Activated CD8-positive, alpha-beta memory T cell treated with anti-CD3 and anti-CD28 coated beads, Interleukin-2, amount 50 U/mL, for 4 hours (primary cell): ENCODE measurements around the gene THRB.

Source experiments
- DNase-seq: peaks from one replicate; pipeline ENCODE4 v3.0.0-alpha.2; 2020

THRB gene

GRCh38 chr3:24372559-24373197 lies 122.0 kb downstream of the THRB start:
- no peak for DNase-seq

GRCh38 chr3:24370352-24371090 lies 124.1 kb downstream of the THRB start:
- DNase-seq, result no peak

GRCh38 chr3:24368605-24369004 lies 126.0 kb downstream of the THRB start:
- DNase-seq, result no peak

- DNase-seq, result no peak
Measured at GRCh38 chr3:24367664-24368264, 126.9 kb downstream of the THRB start.

- no peak for DNase-seq
Measured at GRCh38 chr3:24367216-24367615, 127.4 kb downstream of the THRB start.

- no peak for DNase-seq
Measured at GRCh38 chr3:24365168-24365567, 129.5 kb downstream of the THRB start.

GRCh38 chr3:24364359-24364758 lies 130.3 kb downstream of the THRB start:
- DNase-seq, result no peak

- no peak for DNase-seq
Measured at GRCh38 chr3:24363242-24363641, 131.4 kb downstream of the THRB start.

- DNase-seq, result no peak
Measured at GRCh38 chr3:24361623-24362022, 133.0 kb downstream of the THRB start.

- no peak for DNase-seq
Measured at GRCh38 chr3:24360957-24361356, 133.7 kb downstream of the THRB start.

- no peak for DNase-seq
Measured at GRCh38 chr3:24359645-24360462, 134.8 kb downstream of the THRB start.

- DNase-seq, result no peak
Measured at GRCh38 chr3:24359102-24359501, 135.5 kb downstream of the THRB start.

GRCh38 chr3:24357635-24358034 lies 137.0 kb downstream of the THRB start:
- DNase-seq, result no peak

- DNase-seq, result no peak
Measured at GRCh38 chr3:24355806-24356205, 138.8 kb downstream of the THRB start.

- no peak for DNase-seq
Measured at GRCh38 chr3:24354230-24354629, 140.4 kb downstream of the THRB start.

GRCh38 chr3:24352893-24353553 lies 141.6 kb downstream of the THRB start:
- no peak for DNase-seq

- DNase-seq, result no peak
Measured at GRCh38 chr3:24351779-24352469, 142.7 kb downstream of the THRB start.

- DNase-seq, result no peak
Measured at GRCh38 chr3:24349367-24350019, 145.2 kb downstream of the THRB start.

- no peak for DNase-seq
Measured at GRCh38 chr3:24348348-24348747, 146.3 kb downstream of the THRB start.

GRCh38 chr3:24344784-24345439 lies 149.7 kb downstream of the THRB start:
- no peak for DNase-seq
